ENCODE results near the gene OR5M3.

DNA sequence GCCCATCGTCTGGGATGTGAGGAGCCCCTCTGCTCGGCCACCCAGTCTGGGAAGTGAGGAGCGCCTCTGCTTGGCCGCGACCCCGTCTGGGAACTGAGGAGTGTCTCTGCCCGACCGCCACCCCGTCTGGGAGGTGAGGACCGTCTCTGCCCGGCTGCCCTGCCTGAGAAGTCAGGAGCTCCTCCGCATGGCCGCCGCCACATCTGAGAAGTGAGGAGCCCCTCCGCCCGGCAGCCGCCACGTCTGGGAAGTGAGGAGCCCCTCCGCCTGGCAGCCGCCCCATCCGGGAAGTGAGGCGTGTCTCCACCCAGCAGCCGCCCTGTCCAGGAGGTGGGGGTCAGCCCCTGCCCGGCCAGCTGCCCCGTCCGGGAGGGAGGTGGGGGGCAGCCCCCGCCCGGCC, 23.9 kb upstream of the OR5M3 start:
- TF ChIP-seq, protein P1, sequence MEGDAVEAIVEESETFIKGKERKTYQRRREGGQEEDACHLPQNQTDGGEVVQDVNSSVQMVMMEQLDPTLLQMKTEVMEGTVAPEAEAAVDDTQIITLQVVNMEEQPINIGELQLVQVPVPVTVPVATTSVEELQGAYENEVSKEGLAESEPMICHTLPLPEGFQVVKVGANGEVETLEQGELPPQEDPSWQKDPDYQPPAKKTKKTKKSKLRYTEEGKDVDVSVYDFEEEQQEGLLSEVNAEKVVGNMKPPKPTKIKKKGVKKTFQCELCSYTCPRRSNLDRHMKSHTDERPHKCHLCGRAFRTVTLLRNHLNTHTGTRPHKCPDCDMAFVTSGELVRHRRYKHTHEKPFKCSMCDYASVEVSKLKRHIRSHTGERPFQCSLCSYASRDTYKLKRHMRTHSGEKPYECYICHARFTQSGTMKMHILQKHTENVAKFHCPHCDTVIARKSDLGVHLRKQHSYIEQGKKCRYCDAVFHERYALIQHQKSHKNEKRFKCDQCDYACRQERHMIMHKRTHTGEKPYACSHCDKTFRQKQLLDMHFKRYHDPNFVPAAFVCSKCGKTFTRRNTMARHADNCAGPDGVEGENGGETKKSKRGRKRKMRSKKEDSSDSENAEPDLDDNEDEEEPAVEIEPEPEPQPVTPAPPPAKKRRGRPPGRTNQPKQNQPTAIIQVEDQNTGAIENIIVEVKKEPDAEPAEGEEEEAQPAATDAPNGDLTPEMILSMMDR (IDR thresholded peaks at IDR 0.05; ENCODE audit: low read depth, low read length): no peak
- no peak for TF ChIP-seq EZH2phosphoT487 (IDR thresholded peaks at IDR 0.05; ENCODE audit: low read depth)
